HEK293 (cell line): ENCODE data around the gene NINJ2.

Experiments used
- CTCF ChIA-PET: fragments of 350-600 bp; formaldehyde crosslinking; extraction: SDS; loops from one replicate; lab custom pipeline; 2021; ENCODE audit warnings: antibody characterized with exemption; lab: Yijun Ruan, JAX
- POLR2A ChIA-PET: fragments of 300-600 bp; formaldehyde crosslinking; extraction: SDS; loops from one replicate; lab custom pipeline; 2020; ENCODE audit warnings: antibody characterized with exemption, inconsistent platforms; lab: Yijun Ruan, JAX
- H3K27ac ChIP-seq: fragments of 200-500 bp; sonication (Bioruptor generic); 2 replicates; pipeline ENCODE4 v1.5.1; 2014; ENCODE audit warnings: low read depth, low read length, control low read depth, inconsistent platforms; ENCODE audit errors: extremely low read depth
- H3K36me3 ChIP-seq, 2 experiments: fragments of 200-500 bp in 1 of 2; sonication (Bioruptor generic) in 1 of 2; 1 replicate in 1 of 2; 2 replicates in 1 of 2; pipeline ENCODE4 v1.5.1; 2014 to 2017; ENCODE audit warnings: inconsistent platforms in 2 of 2, low read length in 2 of 2; ENCODE audit not compliant: control insufficient read depth in 2 of 2, insufficient read depth in 1 of 2
- H3K4me1 ChIP-seq: fragments of 200-500 bp; sonication (Bioruptor generic); 2 replicates; pipeline ENCODE4 v1.5.1; 2014; ENCODE audit warnings: mild to moderate bottlenecking, low read length, inconsistent platforms; ENCODE audit not compliant: control insufficient read depth, insufficient read depth
- H3K4me3 ChIP-seq: 2 replicates; pipeline ENCODE4 v1.5.1; 2011; ENCODE audit warnings: low read depth, mild to moderate bottlenecking, control low read depth, low read length, moderate library complexity
- H3K9me3 ChIP-seq: fragments of 200-500 bp; sonication (Bioruptor generic); 2 replicates; pipeline ENCODE4 v1.5.1; 2014; ENCODE audit warnings: low read depth, low read length, inconsistent platforms; ENCODE audit not compliant: control insufficient read depth, insufficient read depth
- BCL11A ChIP-seq: fragments of 450-650 bp; formaldehyde crosslinking; IDR thresholded peaks from 2 replicates; pipeline ENCODE4 v1.5.1; 2016; ENCODE audit warnings: low read depth, missing biosample characterization, missing genetic modification characterization
- FEZF1 ChIP-seq: fragments of 450-650 bp; formaldehyde crosslinking; IDR thresholded peaks from 2 replicates; pipeline ENCODE4 v1.5.1; 2016; ENCODE audit warnings: missing biosample characterization, missing genetic modification characterization
- GLIS1 ChIP-seq: fragments of 450-650 bp; formaldehyde crosslinking; IDR thresholded peaks from 2 replicates; pipeline ENCODE4 v1.5.1; 2016; ENCODE audit warnings: missing biosample characterization, missing genetic modification characterization
- HOXC10 ChIP-seq: sonication (generic); formaldehyde crosslinking; IDR thresholded peaks from 2 replicates; pipeline ENCODE4 v1.8.1; 2023; ENCODE audit warnings: mild to moderate bottlenecking, missing genetic modification reagents
- KLF10 ChIP-seq: fragments of 450-650 bp; IDR thresholded peaks from 2 replicates; pipeline ENCODE4 v1.5.1; 2018; ENCODE audit warnings: missing biosample characterization, mild to moderate bottlenecking, missing genetic modification characterization
- KLF16 ChIP-seq: fragments of 450-650 bp; formaldehyde crosslinking; IDR thresholded peaks from 2 replicates; pipeline ENCODE4 v1.5.1; 2017; ENCODE audit warnings: missing biosample characterization, missing genetic modification characterization
- OVOL3 ChIP-seq: fragments of 450-650 bp; formaldehyde crosslinking; IDR thresholded peaks from 2 replicates; pipeline ENCODE4 v1.5.1; 2016; ENCODE audit warnings: missing biosample characterization, missing genetic modification characterization
- PRDM1 ChIP-seq: fragments of 450-650 bp; formaldehyde crosslinking; IDR thresholded peaks from 2 replicates; pipeline ENCODE4; 2016; ENCODE audit warnings: missing biosample characterization, missing genetic modification characterization
- SP7 ChIP-seq: fragments of 450-650 bp; formaldehyde crosslinking; IDR thresholded peaks from 2 replicates; pipeline ENCODE4 v1.5.1; 2016; ENCODE audit warnings: missing biosample characterization, missing genetic modification characterization
- ZNF114 ChIP-seq: fragments of 450-650 bp; formaldehyde crosslinking; IDR thresholded peaks from 2 replicates; pipeline ENCODE4 v1.5.0; 2017; ENCODE audit warnings: missing biosample characterization, missing genetic modification characterization
- ZNF132 ChIP-seq: fragments of 450-650 bp; formaldehyde crosslinking; IDR thresholded peaks from 2 replicates; pipeline ENCODE4 v1.5.1; 2017; ENCODE audit warnings: missing biosample characterization, missing genetic modification characterization, borderline replicate concordance
- ZNF133 ChIP-seq: fragments of 450-650 bp; formaldehyde crosslinking; IDR thresholded peaks from 2 replicates; pipeline ENCODE4 v1.5.1; 2016; ENCODE audit warnings: missing biosample characterization, missing genetic modification characterization
- ZNF146 ChIP-seq: fragments of 450-650 bp; formaldehyde crosslinking; IDR thresholded peaks from 2 replicates; pipeline ENCODE4 v1.5.1; 2016; ENCODE audit warnings: missing biosample characterization, missing genetic modification characterization
- ZNF174 ChIP-seq: fragments of 450-650 bp; formaldehyde crosslinking; IDR thresholded peaks from 2 replicates; pipeline ENCODE4 v1.5.0; 2017; ENCODE audit warnings: missing biosample characterization, mild to moderate bottlenecking, missing genetic modification characterization
- ZNF211 ChIP-seq: fragments of 450-650 bp; formaldehyde crosslinking; IDR thresholded peaks from 2 replicates; pipeline ENCODE4 v1.5.1; 2016; ENCODE audit warnings: low read depth, missing biosample characterization, missing genetic modification characterization
- ZNF221 ChIP-seq: fragments of 450-650 bp; formaldehyde crosslinking; IDR thresholded peaks from 2 replicates; pipeline ENCODE4 v1.5.1; 2017; ENCODE audit warnings: missing biosample characterization, missing genetic modification characterization, borderline replicate concordance
- ZNF335 ChIP-seq: fragments of 450-650 bp; formaldehyde crosslinking; conservative IDR thresholded peaks from 2 replicates; pipeline ENCODE4 v1.5.1; 2016; ENCODE audit warnings: missing biosample characterization, missing genetic modification characterization
- ZNF354C ChIP-seq: fragments of 450-650 bp; formaldehyde crosslinking; IDR thresholded peaks from 2 replicates; pipeline ENCODE4 v1.5.1; 2016; ENCODE audit warnings: missing biosample characterization, missing genetic modification characterization, low read depth, borderline replicate concordance
- ZNF404 ChIP-seq: fragments of 450-650 bp; formaldehyde crosslinking; IDR thresholded peaks from 2 replicates; pipeline ENCODE4 v1.5.1; 2017; ENCODE audit warnings: missing biosample characterization, missing genetic modification characterization
- ZNF423 ChIP-seq: fragments of 450-650 bp; formaldehyde crosslinking; IDR thresholded peaks from 2 replicates; pipeline ENCODE4 v1.5.1; 2016; ENCODE audit warnings: missing biosample characterization, missing genetic modification characterization
- ZNF48 ChIP-seq: fragments of 450-650 bp; formaldehyde crosslinking; IDR thresholded peaks from 2 replicates; pipeline ENCODE4 v1.5.1; 2016; ENCODE audit warnings: missing biosample characterization, missing genetic modification characterization
- ZNF514 ChIP-seq: fragments of 450-650 bp; formaldehyde crosslinking; IDR thresholded peaks from 2 replicates; pipeline ENCODE4 v1.5.1; 2016; ENCODE audit warnings: missing biosample characterization, missing genetic modification characterization
- ZNF530 ChIP-seq: fragments of 450-650 bp; formaldehyde crosslinking; IDR thresholded peaks from 2 replicates; pipeline ENCODE4 v1.5.1; 2016; ENCODE audit warnings: low read depth, missing biosample characterization, missing genetic modification characterization
- ZNF555 ChIP-seq: fragments of 450-650 bp; formaldehyde crosslinking; conservative IDR thresholded peaks from 2 replicates; pipeline ENCODE4 v1.5.1; 2017; ENCODE audit warnings: missing biosample characterization, mild to moderate bottlenecking, missing genetic modification characterization, inconsistent platforms
- ZNF610 ChIP-seq: fragments of 450-650 bp; formaldehyde crosslinking; IDR thresholded peaks from 2 replicates; pipeline ENCODE4 v1.5.1; 2016; ENCODE audit warnings: missing biosample characterization, missing genetic modification characterization, borderline replicate concordance
- ZNF621 ChIP-seq: fragments of 450-650 bp; formaldehyde crosslinking; IDR thresholded peaks from 2 replicates; pipeline ENCODE4 v1.5.1; 2017; ENCODE audit warnings: missing biosample characterization, missing genetic modification characterization
- ZNF660 ChIP-seq: fragments of 450-650 bp; IDR thresholded peaks from 2 replicates; pipeline ENCODE4 v1.5.1; 2018; ENCODE audit warnings: missing biosample characterization, mild to moderate bottlenecking, missing genetic modification characterization
- ZNF677 ChIP-seq: fragments of 450-650 bp; IDR thresholded peaks from 2 replicates; pipeline ENCODE4 v1.5.0; 2018; ENCODE audit warnings: missing biosample characterization, mild to moderate bottlenecking, missing genetic modification characterization, moderate library complexity
- TF ChIP-seq, protein P1 (sequence below): fragments of 450-650 bp; formaldehyde crosslinking; conservative IDR thresholded peaks from 2 replicates; pipeline ENCODE4 v1.5.1; 2016; ENCODE audit warnings: low read depth, missing biosample characterization, missing genetic modification characterization

NINJ2 gene

DNA sequence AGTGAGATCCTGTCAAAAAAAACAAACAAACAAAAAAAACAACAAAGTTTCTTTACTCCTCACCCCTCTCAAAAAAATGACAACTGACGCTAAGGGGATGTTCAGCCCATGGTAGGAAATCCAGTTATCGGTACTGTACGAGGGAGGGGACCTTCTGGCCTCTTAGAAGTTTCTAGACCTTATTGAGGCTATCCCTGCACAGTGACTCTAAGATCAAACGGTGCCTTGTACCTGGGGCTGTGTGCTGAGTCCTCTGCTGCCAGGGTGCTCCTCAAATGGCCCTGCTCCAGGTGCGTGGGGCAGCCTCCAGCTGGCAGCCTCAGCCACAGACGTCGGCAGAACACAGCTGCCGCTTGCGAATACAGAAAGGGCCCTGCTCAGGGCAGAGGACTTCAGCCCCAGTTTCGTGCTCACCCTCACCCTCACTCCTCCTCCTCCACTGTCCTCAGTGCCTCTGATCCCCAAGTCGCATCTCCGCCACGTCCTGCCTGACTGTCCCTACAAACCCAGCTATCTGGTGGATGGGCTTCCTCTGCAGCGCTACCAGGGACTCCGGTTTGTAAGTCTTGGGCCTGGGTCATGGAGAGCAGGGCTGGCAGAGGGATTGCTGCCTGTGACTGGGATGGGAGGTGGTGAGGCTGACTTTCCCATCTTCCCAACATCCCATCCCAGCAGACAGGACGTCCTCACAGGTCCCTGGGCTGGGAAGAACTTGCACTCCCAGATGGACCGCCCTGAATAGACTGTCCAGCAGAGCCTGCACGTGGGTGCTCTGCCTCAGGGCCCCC lies 112.6 kb downstream of the NINJ2 start (continued):
- TF ChIP-seq KLF10 (tag by site-specific recombination) (no peak), ZNF132 (tag by site-specific recombination) (no peak)

DNA sequence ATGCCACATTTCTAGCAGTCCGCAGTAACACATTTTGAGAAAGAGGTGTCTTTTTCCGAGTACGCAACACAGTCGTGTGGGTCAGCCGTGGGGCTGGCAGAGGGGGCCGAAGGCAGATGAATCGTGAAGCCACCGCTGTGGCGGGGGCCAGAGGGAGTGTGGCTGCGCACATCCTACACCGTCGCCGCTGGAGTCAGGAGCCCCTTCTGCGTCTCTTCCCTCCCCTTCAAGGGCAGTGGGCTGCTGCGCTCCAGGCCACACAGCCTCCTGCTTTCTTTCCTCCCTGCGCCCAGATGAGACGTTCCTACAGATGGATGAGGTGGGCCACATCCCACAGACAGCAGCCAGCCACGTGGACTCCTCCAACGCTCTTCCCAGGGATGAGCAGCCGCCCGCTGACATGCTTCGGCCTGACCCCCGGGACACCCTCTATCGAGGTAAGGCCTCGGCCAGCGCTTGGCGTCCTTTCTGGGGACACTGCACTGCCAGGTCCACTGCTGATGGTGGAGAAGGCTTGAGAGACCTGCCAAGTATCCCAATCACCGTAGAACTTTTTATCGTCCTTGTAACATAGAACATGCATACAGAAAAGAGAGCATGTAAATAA lies 113.7 kb downstream of the NINJ2 start:
- TF ChIP-seq SP7 (tag by site-specific recombination) (no peak), HOXC10 (no peak), ZNF404 (tag by site-specific recombination) (no peak), ZNF335 (no peak), ZNF423 (tag by site-specific recombination) (no peak), GLIS1 (tag by site-specific recombination) (no peak), ZNF660 (tag by site-specific recombination) (no peak), ZNF555 (no peak), BCL11A (tag by site-specific recombination) (no peak), ZNF621 (tag by site-specific recombination) (no peak), ZNF221 (tag by site-specific recombination) (no peak), KLF16 (tag by site-specific recombination) (no peak), ZNF48 (tag by site-specific recombination) (no peak), ZNF211 (tag by site-specific recombination) (no peak)
- H3K4me3 ChIP-seq = no peak overlapping the region
- ChIA-PET CTCF (interaction anchor here (3.5 kb wide), 1 partner anchor 107 kb away, joined by 119 read pairs; no protein-coding TSS in a partner anchor), POLR2A (no interaction called here)
- no peaks in the 10 kb centered on the region for H3K4me1 ChIP-seq
- H3K9me3 ChIP-seq = no peaks in the 10 kb centered on the region
- peaks cover 0 to 36% of the 10 kb centered on the region in 2 experiments; a peak in 2 of 3 replicates for H3K36me3 ChIP-seq
- no peak overlapping the region for H3K27ac ChIP-seq

DNA sequence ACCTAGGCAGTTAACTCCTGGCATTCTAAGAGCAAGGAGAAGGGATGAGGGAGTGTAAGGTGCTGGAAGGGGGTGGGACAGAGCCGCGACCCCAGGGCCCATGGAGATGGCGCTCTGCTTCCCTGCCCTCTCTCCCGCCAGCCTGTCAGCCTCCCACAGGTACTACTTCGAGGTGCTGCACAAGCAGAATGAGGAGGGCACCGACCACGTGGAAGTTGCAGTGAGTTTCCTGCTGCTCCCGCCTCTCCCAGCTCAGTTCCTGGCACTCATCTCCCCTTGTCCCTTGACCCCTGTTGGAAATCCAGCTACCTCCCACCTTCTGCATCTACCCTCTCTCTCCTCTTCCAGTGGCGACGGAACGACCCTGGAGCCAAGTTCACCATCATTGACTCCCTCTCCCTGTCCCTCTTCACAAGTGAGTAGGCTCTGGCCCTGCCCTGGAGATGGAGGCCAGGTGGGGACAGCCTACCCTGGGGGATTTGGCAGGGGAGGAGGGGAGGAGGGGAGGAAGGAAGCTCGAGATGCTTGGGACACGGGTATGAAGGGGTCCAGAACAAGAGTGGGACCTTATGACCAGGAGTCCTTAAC lies 115.3 kb downstream of the NINJ2 start:
- TF ChIP-seq, protein P1, sequence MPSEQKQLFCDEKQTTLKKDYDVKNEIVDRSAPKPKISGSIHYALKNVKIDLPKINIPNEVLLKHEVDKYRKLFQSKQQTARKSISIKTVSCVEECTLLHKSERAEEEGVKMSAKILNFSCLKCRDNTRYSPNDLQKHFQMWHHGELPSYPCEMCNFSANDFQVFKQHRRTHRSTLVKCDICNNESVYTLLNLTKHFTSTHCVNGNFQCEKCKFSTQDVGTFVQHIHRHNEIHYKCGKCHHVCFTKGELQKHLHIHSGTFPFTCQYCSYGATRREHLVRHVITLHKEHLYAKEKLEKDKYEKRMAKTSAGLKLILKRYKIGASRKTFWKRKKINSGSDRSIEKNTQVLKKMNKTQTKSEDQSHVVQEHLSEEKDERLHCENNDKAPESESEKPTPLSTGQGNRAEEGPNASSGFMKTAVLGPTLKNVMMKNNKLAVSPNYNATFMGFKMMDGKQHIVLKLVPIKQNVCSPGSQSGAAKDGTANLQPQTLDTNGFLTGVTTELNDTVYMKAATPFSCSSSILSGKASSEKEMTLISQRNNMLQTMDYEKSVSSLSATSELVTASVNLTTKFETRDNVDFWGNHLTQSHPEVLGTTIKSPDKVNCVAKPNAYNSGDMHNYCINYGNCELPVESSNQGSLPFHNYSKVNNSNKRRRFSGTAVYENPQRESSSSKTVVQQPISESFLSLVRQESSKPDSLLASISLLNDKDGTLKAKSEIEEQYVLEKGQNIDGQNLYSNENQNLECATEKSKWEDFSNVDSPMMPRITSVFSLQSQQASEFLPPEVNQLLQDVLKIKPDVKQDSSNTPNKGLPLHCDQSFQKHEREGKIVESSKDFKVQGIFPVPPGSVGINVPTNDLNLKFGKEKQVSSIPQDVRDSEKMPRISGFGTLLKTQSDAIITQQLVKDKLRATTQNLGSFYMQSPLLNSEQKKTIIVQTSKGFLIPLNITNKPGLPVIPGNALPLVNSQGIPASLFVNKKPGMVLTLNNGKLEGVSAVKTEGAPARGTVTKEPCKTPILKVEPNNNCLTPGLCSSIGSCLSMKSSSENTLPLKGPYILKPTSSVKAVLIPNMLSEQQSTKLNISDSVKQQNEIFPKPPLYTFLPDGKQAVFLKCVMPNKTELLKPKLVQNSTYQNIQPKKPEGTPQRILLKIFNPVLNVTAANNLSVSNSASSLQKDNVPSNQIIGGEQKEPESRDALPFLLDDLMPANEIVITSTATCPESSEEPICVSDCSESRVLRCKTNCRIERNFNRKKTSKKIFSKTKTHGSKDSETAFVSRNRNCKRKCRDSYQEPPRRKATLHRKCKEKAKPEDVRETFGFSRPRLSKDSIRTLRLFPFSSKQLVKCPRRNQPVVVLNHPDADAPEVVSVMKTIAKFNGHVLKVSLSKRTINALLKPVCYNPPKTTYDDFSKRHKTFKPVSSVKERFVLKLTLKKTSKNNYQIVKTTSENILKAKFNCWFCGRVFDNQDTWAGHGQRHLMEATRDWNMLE = no peak
- TF ChIP-seq KLF10 (tag by site-specific recombination) (no peak), FEZF1 (tag by site-specific recombination) (no peak), ZNF133 (tag by site-specific recombination) (no peak), OVOL3 (tag by site-specific recombination) (no peak), ZNF677 (tag by site-specific recombination) (no peak), ZNF354C (no peak), ZNF114 (tag by site-specific recombination) (no peak), ZNF530 (tag by site-specific recombination) (no peak), ZNF174 (tag by site-specific recombination) (no peak), ZNF610 (tag by site-specific recombination) (no peak), ZNF146 (tag by site-specific recombination) (no peak), PRDM1 (tag by site-specific recombination) (no peak), ZNF514 (tag by site-specific recombination) (no peak)
- H3K4me1 ChIP-seq = no peaks in the 10 kb centered on the region
- CTCF ChIA-PET = interaction anchor here (0.6 to 3.5 kb wide), 22 partner anchors 8 to 1289 kb away, joined by 3 to 119 read pairs (median 5); partner anchors contain the start of gene SLC6A13
- no peak overlapping the region for H3K4me3 ChIP-seq
- no peak overlapping the region for H3K27ac ChIP-seq
- H3K9me3 ChIP-seq = no peaks in the 10 kb centered on the region
- H3K36me3 ChIP-seq = peaks cover 0 to 28% of the 10 kb centered on the region in 2 experiments; a peak in 2 of 3 replicates
- POLR2A ChIA-PET = no interaction called here
